ENCODE results near the gene APLNR.

DNA sequence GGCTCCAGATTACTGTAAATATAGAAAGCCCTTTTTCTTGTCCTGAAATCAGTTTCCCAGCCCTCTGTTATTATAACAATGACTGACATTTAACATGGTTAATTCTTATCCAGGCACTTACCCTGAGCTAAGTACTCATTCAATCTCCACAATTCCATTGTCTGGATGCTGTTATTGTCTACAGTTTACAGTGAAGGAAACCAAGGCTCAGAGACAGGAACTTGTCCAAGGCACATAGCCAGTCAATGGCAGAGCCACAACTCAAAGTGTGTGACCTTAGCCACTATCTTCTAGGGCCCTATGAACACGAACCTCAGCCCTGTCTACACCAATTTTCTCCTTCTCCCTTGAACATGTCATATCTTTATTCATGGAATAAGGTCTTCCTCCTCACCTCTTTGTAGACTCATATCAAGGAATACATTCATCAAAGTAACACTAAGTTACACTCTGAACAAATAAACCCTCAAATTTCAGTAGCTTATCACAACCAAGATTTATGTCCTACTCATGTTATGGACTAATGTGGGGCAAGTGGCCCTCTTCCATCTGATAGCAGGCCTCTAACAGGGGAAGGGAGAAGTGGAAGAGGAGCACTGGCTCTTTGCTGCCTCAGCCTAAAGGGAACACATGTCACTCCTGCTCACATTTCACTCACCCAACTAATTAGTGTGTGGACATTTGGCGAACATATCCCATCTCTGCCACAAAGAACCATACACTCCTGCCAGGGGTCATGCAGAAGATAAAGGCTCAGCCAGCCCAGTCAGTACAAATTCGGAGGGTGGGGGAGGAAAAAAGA lies 39.3 kb upstream of the APLNR start:
- TF ChIP-seq EZH2 (IDR thresholded peaks at IDR 0.05; ENCODE audit: insufficient read depth, poor library complexity, severe bottlenecking): no peak
- TF ChIP-seq EZH2phosphoT487 (IDR thresholded peaks at IDR 0.05; ENCODE audit: insufficient read depth, low read depth): no peak
